Stimulated activated CD4-positive, alpha-beta T cell treated with anti-CD3 and anti-CD28 coated beads, Interleukin-4, amount 100 ng/mL, for 48 hours (primary cell): Measurements from ENCODE around the gene MOCS3.
"Not testable (repeated sequence)": the region's sequence is repeated elsewhere in the genome, so short reads cannot be mapped to it uniquely, and the experiment has no call there.

Experiments used
- DNase-seq, 2 donors: peaks; one replicate each; pipeline ENCODE4 v3.0.0-alpha.2; 2020; ENCODE audit warnings: low read depth in 2 of 2

MOCS3 gene

DNA sequence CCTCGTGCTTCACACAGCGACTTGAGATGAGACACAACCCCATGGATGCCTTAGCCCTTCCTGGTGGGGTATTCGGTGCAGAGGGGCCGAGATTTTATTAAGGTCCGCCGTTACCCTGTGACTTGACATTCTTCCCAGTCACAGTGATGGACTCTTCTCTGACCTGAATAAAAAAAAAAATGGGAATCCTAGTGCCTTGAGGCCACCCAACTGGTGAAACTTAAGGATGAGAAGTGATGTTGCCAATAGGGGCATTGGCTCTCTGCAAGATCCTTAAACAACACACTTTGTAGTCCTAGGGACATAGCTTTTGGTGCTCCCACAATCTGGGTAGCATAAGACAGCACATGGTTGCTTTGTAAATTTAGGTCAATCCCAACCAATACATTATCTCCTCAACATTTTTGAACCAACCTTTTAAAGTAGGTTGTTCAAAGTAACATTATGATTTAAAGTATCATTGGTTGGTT is 26.6 kb upstream of the MOCS3 start:
- no peak for DNase-seq

- no peak for DNase-seq
Measured at GRCh38 chr20:50932691-50933280, 25.8 kb upstream of the MOCS3 start.

- DNase-seq: no peak
Measured at GRCh38 chr20:50933589-50933988, 25.0 kb upstream of the MOCS3 start.

DNA sequence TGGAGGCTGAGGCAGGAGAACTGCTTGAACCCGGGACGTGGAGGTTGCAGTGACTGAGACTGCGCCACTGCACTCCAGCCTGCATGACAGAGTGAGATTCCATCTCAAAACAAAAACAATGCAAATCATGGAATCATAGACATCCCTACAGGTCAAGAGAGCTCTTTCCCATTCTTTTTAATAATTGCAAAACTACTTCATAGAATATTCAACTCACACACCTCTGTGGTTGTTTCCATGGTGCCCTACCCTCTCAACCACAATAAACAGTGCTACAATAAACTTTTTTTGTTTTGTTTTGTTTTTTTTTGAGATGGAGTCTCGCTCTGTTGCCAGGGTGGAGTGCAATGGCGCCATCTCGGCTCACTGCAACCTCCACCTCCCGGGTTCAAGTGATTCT is 15.5 kb upstream of the MOCS3 start:
- no peak for DNase-seq

GRCh38 chr20:50948132-50948785 is 10.4 kb upstream of the MOCS3 start:
- DNase-seq: no peak

- DNase-seq: no peak
Measured at GRCh38 chr20:50953196-50953595, 5.4 kb upstream of the MOCS3 start.

DNA sequence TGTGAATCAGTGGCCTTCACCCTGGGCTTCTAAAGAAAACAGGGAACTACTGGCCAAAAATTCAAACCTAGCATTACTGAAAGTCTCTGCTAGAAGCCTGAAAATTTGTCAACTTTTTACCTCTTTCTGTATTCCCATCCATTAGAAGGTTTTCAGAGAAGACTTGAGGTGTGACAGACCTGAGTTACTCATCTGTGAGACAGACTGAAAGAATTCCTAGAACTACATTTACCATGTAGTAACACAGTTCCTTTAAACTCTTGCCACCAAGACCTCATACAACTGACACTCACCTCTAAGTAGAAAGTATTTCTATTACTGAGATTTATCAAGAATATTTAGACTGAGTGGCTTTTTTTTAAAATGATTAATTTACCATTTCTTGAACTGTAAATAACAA is 4.8 kb upstream of the MOCS3 start:
- no peak for DNase-seq

DNA sequence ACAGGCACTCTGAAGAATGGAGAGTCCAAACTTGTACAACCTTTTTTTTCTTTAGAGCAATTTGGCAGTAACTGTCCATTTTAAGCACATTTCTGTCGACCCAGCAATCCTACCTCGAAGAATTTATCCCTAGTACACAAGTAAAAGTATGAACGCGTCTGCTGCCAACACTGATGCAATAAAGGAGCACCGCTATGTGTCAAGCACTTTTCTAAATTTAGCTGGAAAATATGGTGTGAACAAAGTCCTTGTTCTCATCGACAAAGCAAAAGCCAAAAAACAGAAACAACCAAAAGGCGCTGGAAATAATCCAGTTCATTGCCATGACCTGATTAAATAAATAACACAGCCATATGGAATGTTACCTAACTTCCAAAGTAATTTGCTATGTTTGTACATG is 1.3 kb upstream of the MOCS3 start:
- DNase-seq: no peak

GRCh38 chr20:50957798-50958614 is 612 bp upstream of the MOCS3 start, which contains the start of gene DPM1:
TSS of gene DPM1 (minus strand) at chr20:50958532. CDS start at chr20:50958523, 9 bp downstream.
- peak; percentile 80 to 81 for DNase-seq

- DNase-seq: no peak
Measured at GRCh38 chr20:50959543-50960126, 1.0 kb downstream of the MOCS3 start.

DNA sequence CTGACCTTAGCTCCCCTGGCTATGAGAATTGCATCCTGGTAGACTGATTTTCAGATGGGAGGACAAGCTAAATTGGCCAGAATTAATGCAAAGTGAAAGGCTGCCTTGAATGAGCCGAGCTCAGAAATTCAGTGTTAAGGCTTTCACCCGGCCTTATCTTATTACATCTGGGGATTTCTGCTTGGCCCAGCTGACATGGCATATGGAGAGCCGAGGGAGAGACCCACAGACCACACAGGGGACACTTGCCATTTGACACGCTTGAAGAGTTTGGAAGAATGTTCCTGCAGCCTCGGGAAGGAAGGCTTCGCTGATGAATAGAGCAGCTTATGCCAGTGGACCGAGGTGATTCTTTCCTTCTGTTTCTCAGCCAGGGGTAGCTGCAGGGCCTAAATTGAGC is 9.0 kb downstream of the MOCS3 start:
- no peak for DNase-seq

- no peak for DNase-seq
Measured at GRCh38 chr20:50968289-50968688, 9.7 kb downstream of the MOCS3 start.

- no peak for DNase-seq
Measured at GRCh38 chr20:50969435-50969834, 10.8 kb downstream of the MOCS3 start.

DNA sequence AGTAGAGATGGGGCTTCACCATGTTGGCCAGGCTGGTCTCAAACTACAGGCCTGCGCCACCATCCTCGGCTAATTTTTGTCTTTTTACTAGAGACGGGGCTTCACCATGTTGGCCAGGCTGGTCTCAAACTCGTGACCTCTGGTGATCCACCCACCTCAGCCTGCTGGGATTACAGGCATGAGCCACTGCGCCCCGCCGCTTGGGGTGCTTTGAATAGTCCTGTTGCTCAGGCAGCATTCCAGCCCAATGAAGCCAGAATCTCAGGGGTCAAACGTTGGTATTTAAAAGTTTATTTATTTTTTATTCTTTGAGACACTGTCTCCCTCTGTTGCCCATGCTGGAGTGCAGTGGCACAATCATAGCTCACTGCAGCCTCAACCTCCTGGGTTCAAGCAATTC is 11.3 kb downstream of the MOCS3 start:
- no peak for DNase-seq

DNA sequence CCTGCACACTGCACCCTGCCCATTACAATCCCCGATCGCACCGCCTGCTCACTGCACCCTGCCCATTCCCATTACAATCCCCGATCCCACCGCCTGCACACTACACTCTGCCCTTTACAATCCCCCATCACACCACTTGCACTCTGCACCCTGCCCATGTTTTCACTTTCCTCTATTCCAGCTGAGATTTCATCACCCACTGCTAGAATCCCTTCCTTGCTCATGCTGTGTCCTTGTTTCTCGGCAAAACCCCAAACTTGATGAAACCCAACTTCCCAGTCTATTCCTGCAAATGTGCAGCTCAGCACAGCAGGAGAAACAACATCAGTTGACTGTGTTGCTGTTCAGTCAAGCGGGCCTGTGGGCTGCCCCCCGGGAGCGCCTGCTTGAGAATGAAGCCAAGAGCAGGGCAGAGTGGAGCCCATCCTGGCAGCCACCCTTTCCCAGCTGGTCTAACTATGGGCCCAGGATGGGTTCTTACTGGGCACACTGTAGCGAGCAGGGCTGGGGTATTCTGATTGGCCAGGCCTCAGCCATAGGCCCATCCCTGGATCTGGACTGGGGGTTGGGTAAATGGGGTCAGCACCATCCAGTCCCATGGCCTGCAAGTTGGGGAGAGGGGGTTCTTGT is 17.2 kb downstream of the MOCS3 start:
- no peak for DNase-seq

GRCh38 chr20:50977066-50978021 is 18.7 kb downstream of the MOCS3 start:
- DNase-seq: no peak

DNA sequence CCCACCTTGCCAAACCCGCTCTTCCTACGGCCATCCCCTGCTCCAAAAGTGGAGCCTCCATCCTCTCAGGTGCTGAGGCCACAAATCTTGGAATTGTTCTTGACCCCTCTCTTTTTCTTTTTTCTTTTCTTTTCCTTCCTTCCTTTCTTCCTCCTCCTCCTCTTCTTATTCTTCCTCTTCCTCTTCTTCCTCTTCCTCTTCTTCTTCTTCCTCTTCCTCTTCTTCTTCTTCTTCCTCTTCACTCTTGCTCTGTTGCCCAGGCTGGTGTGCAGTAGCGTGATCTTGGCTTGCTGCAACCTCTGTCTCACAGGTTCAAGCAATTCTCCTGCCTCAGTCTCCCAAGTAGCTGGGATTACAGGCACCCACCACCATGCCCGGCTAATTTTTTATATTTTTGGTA is 19.9 kb downstream of the MOCS3 start:
- not testable (repeated sequence) for DNase-seq

GRCh38 chr20:50980071-50980681 is 21.6 kb downstream of the MOCS3 start:
- DNase-seq: peak; percentile 32 to 41

- peak; percentile 61 to 70 for DNase-seq
Measured at GRCh38 chr20:50980851-50981713, 22.5 kb downstream of the MOCS3 start.
